GM18499 (cell line): ENCODE results near the gene FBXL16.

ENCODE experiments used
- ATAC-seq: cut with Tn5 transposase; IDR thresholded peaks from one replicate; pipeline ENCODE4 v1.9.1; 2021; ENCODE audit warnings: moderate number of reproducible peaks; ENCODE audit not compliant: insufficient read depth, unreplicated experiment

Gene FBXL16

GRCh38 chr16:679814-680624 lies 25.6 kb downstream of the FBXL16 start, which contains the start of gene STUB1:
Gene STUB1, plus strand, starts transcription at chr16:680410. Its CDS starts 116 bp downstream, at chr16:680526.
- ATAC-seq, result no peak

GRCh38 chr16:678858-679813 lies 26.5 kb downstream of the FBXL16 start:
- no peak for ATAC-seq

GRCh38 chr16:678209-678857 lies 27.3 kb downstream of the FBXL16 start:
- no peak for ATAC-seq

GRCh38 chr16:677316-678190 lies 28.0 kb downstream of the FBXL16 start:
- ATAC-seq, result no peak

- ATAC-seq, result no peak
Measured at GRCh38 chr16:676913-677312, 28.7 kb downstream of the FBXL16 start.

- ATAC-seq, result no peak
Measured at GRCh38 chr16:676565-676902, 29.1 kb downstream of the FBXL16 start.

GRCh38 chr16:675884-676564 lies 29.6 kb downstream of the FBXL16 start:
- ATAC-seq, result no peak

- no peak for ATAC-seq
Measured at GRCh38 chr16:674968-675883, 30.4 kb downstream of the FBXL16 start, which contains the start of gene RHBDL1. Gene RHBDL1, plus strand, starts transcription at chr16:675671. Its CDS starts 120 bp downstream, at chr16:675791.

GRCh38 chr16:674214-674881 lies 31.3 kb downstream of the FBXL16 start:
- ATAC-seq, result no peak

GRCh38 chr16:673399-673991 lies 32.1 kb downstream of the FBXL16 start:
- ATAC-seq, result no peak

GRCh38 chr16:672851-673250 lies 32.8 kb downstream of the FBXL16 start:
- no peak for ATAC-seq

- no peak for ATAC-seq
Measured at GRCh38 chr16:672371-672770, 33.2 kb downstream of the FBXL16 start.

GRCh38 chr16:671353-672131 lies 34.1 kb downstream of the FBXL16 start:
- ATAC-seq, result no peak

GRCh38 chr16:670485-671352 lies 34.9 kb downstream of the FBXL16 start:
- ATAC-seq, result no peak

GRCh38 chr16:669666-670065 lies 35.9 kb downstream of the FBXL16 start:
- no peak for ATAC-seq
